Measurements from ENCODE around the gene FBRS.

DNA sequence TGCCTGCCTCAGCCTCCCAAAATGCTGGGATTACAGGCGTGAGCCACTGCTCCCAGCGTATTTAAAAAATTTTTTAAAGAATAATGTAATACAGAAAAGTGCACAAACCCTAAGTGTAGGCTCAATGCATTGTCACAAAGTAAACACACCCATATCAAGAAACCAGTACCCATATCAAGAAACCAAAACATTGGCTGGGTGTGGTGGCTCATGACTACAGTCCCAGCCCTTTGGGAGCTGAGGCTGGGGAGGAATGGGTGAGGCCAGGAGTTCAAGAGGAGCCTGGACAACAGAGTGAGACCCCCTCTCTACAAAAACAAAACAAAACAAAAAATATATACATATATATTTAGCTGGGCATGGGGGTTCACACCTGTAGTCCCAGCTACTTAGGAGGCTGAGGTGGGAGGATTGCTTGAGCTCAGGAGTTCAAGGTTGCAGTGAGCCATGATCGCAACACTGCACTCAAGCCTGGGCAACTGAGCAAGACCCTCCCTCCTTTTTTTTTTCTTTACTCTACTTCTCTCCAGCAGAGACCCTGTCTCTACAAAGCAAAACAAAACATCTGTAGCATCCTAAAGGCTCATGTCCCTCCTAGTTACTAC, 16.8 kb upstream of the FBRS start:
- no peak for TF ChIP-seq POLR2A (IDR thresholded peaks at IDR 0.05)
- TF ChIP-seq, protein P1, sequence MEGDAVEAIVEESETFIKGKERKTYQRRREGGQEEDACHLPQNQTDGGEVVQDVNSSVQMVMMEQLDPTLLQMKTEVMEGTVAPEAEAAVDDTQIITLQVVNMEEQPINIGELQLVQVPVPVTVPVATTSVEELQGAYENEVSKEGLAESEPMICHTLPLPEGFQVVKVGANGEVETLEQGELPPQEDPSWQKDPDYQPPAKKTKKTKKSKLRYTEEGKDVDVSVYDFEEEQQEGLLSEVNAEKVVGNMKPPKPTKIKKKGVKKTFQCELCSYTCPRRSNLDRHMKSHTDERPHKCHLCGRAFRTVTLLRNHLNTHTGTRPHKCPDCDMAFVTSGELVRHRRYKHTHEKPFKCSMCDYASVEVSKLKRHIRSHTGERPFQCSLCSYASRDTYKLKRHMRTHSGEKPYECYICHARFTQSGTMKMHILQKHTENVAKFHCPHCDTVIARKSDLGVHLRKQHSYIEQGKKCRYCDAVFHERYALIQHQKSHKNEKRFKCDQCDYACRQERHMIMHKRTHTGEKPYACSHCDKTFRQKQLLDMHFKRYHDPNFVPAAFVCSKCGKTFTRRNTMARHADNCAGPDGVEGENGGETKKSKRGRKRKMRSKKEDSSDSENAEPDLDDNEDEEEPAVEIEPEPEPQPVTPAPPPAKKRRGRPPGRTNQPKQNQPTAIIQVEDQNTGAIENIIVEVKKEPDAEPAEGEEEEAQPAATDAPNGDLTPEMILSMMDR (IDR thresholded peaks at IDR 0.05), result no peak
